ENCODE measurements around the gene ETHE1. TPM values are rescaled to one million over a fixed set of nuclear protein-coding genes. Genes with fewer than 3 reads are reported as not detected.

ETHE1 gene
- total RNA-seq, 2 donors from 2014 or later, result 42.0 to 45.9 TPM

DNA sequence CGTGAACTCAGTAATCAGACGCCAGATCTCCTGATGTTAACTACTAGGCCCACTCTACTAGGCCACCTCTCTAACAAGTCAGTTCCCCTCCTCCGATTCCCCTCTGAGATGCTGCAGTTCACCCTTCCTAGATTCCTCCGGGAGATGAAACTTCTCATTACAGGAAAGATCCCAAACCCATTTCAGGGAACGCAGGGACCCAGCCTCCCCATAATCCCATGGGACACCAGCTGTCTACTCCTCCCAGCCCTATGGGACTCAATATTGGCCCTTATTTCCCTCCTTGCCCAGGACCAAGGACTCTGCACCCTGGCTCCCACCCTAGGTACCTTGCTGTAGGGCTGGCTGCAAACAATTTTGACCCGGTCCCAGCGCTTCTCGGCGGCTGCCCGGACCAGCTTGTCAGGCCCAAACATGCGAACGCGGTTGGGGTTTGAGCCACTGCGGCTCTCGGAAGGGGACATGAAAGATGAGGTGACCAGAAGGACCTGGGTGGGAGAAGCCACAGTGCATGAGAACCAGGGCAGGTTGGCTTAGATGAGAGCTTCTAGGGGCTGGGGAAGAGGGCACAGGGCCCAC lies 27.4 kb upstream of the ETHE1 start:
- DNase-seq (ENCODE audit: low spot score), result no peak
- H3K9me3 ChIP-seq, result no peaks in the 10 kb centered on the region
- TF ChIP-seq, protein P1, sequence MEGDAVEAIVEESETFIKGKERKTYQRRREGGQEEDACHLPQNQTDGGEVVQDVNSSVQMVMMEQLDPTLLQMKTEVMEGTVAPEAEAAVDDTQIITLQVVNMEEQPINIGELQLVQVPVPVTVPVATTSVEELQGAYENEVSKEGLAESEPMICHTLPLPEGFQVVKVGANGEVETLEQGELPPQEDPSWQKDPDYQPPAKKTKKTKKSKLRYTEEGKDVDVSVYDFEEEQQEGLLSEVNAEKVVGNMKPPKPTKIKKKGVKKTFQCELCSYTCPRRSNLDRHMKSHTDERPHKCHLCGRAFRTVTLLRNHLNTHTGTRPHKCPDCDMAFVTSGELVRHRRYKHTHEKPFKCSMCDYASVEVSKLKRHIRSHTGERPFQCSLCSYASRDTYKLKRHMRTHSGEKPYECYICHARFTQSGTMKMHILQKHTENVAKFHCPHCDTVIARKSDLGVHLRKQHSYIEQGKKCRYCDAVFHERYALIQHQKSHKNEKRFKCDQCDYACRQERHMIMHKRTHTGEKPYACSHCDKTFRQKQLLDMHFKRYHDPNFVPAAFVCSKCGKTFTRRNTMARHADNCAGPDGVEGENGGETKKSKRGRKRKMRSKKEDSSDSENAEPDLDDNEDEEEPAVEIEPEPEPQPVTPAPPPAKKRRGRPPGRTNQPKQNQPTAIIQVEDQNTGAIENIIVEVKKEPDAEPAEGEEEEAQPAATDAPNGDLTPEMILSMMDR (IDR thresholded peaks at IDR 0.05), result no peak
- H3K4me1 ChIP-seq (ENCODE audit: control insufficient read depth in 1 of 2, low read depth in 2 of 2), result no peaks in the 10 kb centered on the region
- no peak overlapping the region for H3K27ac ChIP-seq
- no peak for ATAC-seq (ENCODE audit: insufficient number of reproducible peaks, low FRiP score, low read depth)
- H3K36me3 ChIP-seq, result peaks cover 37% of the 10 kb centered on the region
- no peaks in the 10 kb centered on the region for H3K27me3 ChIP-seq (replicated peaks; ENCODE audit: insufficient read depth)
- H3K4me3 ChIP-seq, result no peak overlapping the region

DNA sequence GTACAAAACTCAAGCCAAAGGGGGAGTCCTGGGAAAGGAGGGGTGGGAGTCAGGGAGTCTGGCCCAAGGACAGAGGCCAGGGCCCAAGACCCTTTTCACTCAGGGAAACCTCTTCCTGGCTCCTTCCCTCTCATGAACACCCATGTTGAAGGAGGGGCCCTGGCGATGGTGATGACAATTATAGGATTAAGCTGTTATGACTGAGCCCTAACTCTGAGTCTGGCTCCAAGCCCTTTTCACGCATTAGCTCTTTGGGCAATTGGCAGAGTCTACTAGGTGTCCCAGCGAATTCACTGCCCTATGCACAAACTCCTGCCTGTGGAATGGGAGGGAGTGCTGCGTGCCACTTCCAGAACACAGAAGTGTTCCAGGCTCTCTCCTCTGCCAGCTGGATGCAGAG lies 26.7 kb upstream of the ETHE1 start:
- TF ChIP-seq, protein P1 (IDR thresholded peaks at IDR 0.05), result no peak
- peaks cover 37% of the 10 kb centered on the region for H3K36me3 ChIP-seq
- H3K4me1 ChIP-seq (ENCODE audit: control insufficient read depth in 1 of 2, low read depth in 2 of 2), result no peaks in the 10 kb centered on the region
- H3K27me3 ChIP-seq (replicated peaks; ENCODE audit: insufficient read depth), result no peaks in the 10 kb centered on the region
- no peak for DNase-seq (ENCODE audit: low spot score)
- H3K27ac ChIP-seq, result no peak overlapping the region
- no peaks in the 10 kb centered on the region for H3K9me3 ChIP-seq
- no peak for ATAC-seq (ENCODE audit: insufficient number of reproducible peaks, low FRiP score, low read depth)
- no peak overlapping the region for H3K4me3 ChIP-seq

DNA sequence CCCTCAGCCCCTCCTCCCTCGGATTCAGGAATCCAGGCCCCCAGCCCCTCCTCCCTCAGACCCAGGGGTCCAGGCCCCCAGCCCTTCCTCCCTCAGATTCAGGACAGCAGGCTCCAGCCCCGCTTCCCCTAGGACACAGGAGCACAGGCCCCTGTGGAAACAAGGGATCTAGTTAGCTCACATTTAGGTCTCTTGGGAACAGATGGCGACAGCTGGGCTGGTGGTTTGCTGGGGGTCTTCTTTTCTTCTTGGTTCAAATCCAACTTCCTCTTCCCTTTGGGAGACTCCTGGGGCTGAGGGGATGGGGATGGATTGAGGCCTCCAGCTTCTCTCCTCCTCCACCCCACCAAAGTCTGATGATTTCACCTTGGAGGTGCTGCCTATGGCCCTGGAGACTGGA lies 25.6 kb upstream of the ETHE1 start:
- no peak overlapping the region for H3K4me3 ChIP-seq
- TF ChIP-seq, protein P1 (IDR thresholded peaks at IDR 0.05), result no peak
- DNase-seq (ENCODE audit: low spot score) (no peak), ATAC-seq (ENCODE audit: insufficient number of reproducible peaks, low FRiP score, low read depth) (no peak)
- no peak overlapping the region for H3K27ac ChIP-seq
- no peaks in the 10 kb centered on the region for H3K27me3 ChIP-seq (replicated peaks; ENCODE audit: insufficient read depth)
- no peaks in the 10 kb centered on the region for H3K9me3 ChIP-seq
- peaks cover 34% of the 10 kb centered on the region for H3K36me3 ChIP-seq
- no peaks in the 10 kb centered on the region for H3K4me1 ChIP-seq (ENCODE audit: control insufficient read depth in 1 of 2, low read depth in 2 of 2)

DNA sequence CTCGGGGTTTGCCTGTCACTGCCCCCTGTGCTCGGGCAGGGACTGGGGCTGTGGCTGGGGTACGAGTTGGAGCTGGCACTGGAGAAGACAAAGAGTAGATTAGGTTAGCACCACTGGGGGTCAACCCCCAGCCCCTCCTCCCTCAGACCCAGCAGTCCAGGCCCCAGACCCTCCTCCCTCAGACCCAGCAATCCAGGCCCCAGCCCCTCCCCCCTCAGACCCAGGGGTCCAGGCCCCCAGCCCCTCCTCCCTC lies 25.1 kb upstream of the ETHE1 start:
- no peak overlapping the region for H3K27ac ChIP-seq
- DNase-seq (ENCODE audit: low spot score), result no peak
- peaks cover 32% of the 10 kb centered on the region for H3K36me3 ChIP-seq
- H3K27me3 ChIP-seq (replicated peaks; ENCODE audit: insufficient read depth), result no peaks in the 10 kb centered on the region
- H3K4me1 ChIP-seq (ENCODE audit: control insufficient read depth in 1 of 2, low read depth in 2 of 2), result no peaks in the 10 kb centered on the region
- ATAC-seq (ENCODE audit: insufficient number of reproducible peaks, low FRiP score, low read depth), result no peak
- TF ChIP-seq, protein P1 (IDR thresholded peaks at IDR 0.05), result no peak
- H3K4me3 ChIP-seq, result no peak overlapping the region
- H3K9me3 ChIP-seq, result no peaks in the 10 kb centered on the region

DNA sequence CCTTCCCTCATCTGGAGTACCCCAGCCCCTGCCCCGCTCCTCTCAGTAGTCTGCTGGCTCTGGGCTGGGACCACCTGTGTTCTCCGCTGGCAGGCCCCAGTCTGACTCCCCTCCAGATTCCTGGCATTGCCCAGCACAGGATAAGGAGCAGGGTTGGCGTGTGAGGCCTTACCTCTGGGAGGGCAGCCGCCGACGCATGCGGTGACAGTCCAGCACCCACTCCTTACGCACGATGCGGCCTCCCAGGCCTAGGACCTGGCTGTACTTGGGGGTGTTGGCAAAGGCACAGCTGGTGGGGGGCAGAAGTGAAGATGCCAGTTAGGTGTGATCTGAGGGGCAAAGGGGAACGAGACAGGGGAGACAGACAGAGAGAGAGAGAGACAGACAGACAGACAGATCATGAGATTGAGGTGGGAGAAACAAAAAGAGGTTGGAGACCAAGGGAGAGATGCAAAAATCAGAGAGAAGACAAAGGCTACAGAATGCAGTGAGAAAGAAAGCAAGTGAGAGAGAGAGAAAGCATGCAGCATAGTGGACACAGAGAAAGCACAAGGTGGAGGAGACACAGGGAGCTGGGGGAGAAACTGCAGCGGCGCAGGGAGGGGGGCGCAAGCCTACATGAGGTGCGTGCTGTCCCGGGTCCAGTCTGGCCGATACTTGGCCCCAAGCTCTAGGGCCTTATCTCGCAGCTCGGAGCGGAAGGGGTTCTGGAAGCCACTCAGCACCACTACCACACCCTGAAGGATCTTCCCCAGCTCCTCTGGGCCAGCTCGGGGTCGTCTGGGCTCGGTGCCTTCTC lies 24.6 kb upstream of the ETHE1 start:
- ATAC-seq (ENCODE audit: insufficient number of reproducible peaks, low FRiP score, low read depth), result no peak

More for the DNA sequence above, 24.6 kb upstream of the ETHE1 start:
- Histone ChIP-seq H3K36me3 (peaks cover 28% of the 10 kb centered on the region), H3K4me1 (ENCODE audit: control insufficient read depth in 1 of 2, low read depth in 2 of 2) (no peaks in the 10 kb centered on the region), H3K9me3 (no peaks in the 10 kb centered on the region), H3K27ac (no peak overlapping the region), H3K4me3 (no peak overlapping the region), H3K27me3 (replicated peaks; ENCODE audit: insufficient read depth) (no peaks in the 10 kb centered on the region)
- DNase-seq (ENCODE audit: low spot score), result no peak
- TF ChIP-seq, protein P1 (IDR thresholded peaks at IDR 0.05), result no peak
